ENCODE results near the gene ZBED1.

The ZBED1 gene

DNA sequence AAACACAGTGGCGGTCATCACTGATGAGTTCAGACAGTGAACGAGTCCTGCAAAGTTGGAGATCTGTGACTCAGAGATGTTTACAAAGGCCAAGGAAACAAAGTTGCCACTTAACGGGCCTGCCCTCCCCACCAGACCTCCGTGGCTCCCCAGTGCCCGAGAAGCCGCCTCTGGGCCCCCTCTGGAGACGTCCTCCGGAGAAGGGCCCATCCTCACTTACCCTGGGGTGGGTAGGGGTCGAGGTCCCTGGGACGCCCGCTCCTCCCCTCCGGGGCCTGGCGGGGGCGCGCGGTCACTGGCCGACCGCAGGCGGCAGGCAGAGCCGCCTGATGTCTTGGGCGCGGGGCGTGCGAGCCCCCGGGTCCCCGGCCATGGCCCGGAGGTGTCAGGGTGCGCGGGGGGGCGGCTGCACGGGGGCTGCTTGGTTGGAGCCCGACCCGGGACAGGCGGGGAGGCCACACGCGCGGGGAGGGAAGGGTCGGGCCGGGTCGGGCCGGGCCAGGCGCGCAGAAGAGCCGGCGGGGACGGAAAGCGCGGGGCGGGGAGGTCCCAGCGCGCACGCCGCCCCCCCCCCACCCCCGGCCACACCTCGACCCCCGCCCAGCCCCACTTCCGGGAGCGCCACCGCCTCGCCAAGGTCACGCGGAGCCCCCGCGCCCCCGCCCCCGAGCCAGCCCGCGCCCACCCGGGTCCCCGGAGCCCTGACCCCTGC, 529 bp downstream of the ZBED1 start:
- TF ChIP-seq, protein P1, sequence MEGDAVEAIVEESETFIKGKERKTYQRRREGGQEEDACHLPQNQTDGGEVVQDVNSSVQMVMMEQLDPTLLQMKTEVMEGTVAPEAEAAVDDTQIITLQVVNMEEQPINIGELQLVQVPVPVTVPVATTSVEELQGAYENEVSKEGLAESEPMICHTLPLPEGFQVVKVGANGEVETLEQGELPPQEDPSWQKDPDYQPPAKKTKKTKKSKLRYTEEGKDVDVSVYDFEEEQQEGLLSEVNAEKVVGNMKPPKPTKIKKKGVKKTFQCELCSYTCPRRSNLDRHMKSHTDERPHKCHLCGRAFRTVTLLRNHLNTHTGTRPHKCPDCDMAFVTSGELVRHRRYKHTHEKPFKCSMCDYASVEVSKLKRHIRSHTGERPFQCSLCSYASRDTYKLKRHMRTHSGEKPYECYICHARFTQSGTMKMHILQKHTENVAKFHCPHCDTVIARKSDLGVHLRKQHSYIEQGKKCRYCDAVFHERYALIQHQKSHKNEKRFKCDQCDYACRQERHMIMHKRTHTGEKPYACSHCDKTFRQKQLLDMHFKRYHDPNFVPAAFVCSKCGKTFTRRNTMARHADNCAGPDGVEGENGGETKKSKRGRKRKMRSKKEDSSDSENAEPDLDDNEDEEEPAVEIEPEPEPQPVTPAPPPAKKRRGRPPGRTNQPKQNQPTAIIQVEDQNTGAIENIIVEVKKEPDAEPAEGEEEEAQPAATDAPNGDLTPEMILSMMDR (IDR thresholded peaks at IDR 0.05; ENCODE audit: low read depth, low read length), result no peak; the same call in none of the 2 replicates
- no peak for DNase-seq (ENCODE audit: extremely low read depth, low read depth)

DNA sequence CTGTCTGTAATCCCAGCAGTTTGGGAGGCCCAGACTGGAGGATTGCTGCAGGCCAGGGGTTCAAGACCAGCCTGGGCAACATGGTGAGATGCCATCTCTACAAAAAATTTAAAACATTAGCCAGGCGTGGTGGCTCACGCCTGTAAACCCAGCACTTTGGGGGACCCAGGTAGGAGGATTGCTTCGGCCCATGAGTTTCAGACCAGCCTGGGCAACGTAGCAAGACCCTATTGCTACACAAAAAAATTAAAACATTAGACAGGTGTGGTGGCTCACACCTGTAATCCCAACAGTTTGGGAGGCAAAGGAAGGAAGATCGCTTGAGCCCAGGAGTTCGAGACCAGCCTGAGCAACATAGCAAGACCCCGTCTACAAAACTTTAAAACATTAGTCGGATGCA, 1.3 kb downstream of the ZBED1 start:
- no peak for DNase-seq (ENCODE audit: extremely low read depth, low read depth)
- TF ChIP-seq, protein P1 (IDR thresholded peaks at IDR 0.05; ENCODE audit: low read depth, low read length), result no peak

DNA sequence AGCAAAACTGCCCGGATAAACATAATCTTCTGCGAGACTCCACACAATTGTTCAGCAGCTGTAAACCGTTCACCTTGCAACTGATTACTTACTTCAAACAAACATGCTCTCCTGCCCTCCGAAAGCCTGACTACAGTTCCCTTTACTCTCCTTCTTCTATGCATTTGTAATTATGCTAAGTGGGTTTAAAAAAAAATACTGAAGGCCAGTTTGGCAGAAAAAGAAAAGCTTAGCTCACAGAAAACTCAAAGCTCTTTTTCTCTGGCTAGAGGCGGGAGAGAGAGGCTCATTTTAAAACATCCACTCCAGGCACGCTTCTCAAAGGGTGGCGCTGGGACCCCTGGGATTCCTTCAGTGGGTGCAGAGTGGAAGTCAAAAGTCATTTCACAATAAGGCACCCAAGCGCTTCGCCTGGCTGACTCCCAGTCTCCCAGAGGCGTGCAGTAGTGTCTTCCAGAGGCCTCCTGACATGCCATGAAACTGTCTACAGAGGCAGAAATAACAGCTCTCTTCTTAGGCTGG, 1.9 kb downstream of the ZBED1 start:
- TF ChIP-seq, protein P1 (IDR thresholded peaks at IDR 0.05; ENCODE audit: low read depth, low read length), result no peak
- no peak for DNase-seq (ENCODE audit: extremely low read depth, low read depth)

DNA sequence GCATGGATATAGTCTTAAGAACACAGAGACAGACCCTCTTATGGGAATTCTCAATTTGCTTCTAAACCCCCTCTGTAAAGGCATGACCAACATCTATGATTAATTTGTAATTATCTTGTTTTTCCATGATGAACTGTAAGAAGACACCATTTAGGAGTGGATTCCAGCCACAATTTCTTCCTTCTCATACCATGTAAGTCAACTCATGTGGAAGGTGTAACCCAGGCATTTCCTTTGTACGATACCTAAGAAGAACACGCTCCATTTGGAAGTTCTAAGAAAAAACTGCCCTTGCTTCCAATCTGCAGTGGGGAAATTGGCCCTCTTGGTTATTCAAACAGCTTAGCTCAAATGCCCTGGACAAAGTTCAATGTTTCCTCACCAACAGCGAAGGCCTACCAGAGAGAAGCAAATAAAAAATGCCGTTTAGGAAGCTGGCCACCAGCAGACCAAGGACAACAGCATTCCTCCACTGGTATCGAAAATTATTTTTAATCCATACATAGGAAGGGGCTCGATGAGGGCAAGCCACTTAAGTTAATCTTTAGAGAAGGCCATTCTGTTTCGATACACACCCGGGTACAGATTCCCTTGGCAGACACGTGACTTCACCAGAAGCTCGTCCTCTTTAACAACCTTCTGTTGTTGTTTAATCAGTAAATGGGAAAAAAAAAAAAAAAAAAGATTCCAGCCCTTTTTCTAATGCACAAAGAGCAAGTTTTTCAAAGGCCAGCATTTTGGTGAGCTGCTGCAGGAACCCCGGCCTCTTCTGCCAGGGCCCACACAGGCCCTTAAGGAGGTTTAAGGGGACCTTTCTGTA, 2.6 kb downstream of the ZBED1 start:
- TF ChIP-seq, protein P1 (IDR thresholded peaks at IDR 0.05; ENCODE audit: low read depth, low read length), result no peak
- DNase-seq (ENCODE audit: extremely low read depth, low read depth), result no peak

DNA sequence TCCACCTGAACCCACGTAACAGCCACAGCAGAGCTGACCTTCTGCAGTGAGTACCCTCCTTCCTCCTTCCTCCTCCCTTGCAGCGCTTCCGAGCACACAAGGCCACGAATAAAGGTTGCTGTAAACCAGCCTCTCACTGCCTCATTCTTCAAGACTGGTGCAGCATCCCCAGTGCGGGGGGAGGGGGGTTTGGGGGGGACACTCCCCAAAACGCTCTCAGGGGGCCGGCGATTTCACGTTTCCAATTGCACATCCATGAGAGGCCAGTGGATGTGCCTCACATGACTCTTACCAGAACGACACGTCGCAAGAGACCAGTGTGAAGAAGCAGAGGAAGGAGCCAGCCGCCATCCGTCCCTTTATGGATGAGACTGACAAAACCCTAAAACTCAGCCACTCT, 5.2 kb downstream of the ZBED1 start:
- no peak for DNase-seq (ENCODE audit: extremely low read depth, low read depth)

DNA sequence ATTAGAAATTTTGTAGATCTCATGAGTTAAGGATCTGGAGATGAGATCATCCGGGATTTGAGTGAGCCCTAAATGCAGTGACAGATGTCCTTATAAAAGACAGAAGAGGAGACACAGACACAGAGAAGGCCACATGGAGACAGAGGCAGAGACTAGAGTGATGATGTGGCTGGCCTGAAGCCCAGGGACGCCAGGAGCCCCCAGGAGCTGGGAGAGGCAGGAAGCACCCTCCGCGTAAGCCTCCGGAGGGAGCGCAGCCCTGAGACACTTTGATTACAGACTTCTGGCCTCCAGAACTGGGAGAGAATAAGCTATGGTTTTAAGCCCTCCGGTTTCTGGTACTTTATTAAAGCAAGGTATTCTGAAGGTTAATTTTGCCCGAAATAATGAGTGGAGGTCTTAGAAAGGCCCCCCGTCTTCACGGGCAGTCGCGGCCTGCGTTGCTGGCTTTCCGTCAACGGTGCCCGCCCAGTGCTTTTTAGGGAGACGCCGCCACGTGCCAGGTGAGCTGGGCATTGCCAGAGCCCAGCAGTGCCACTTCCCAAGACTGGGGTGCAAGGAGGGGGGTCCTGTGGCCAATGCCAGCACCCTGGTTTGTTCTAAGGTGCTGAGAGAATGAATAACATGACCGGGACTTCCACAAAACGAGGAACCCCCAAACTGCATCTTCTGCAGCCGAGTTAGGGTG, 8.1 kb downstream of the ZBED1 start:
- no peak for DNase-seq (ENCODE audit: extremely low read depth, low read depth)
- TF ChIP-seq, protein P1 (IDR thresholded peaks at IDR 0.05; ENCODE audit: low read depth, low read length), result no peak

More for the DNA sequence above, 5.2 kb downstream of the ZBED1 start:
- TF ChIP-seq, protein P1 (IDR thresholded peaks at IDR 0.05; ENCODE audit: low read depth, low read length), result no peak

Measured in AG09319 (cell line).